HL-60/S4 treated with retinoic acid at 250 ng/mL for 4 days and 3 days (cell line): Measurements from ENCODE around the gene XKR8.

Experiments
- in situ Hi-C: fragments of 300-500 bp; cut with MboI; formaldehyde crosslinking; loops from 2 replicates; pipeline ENCODE4 v1.7.0; 2022; ENCODE audit warnings: low sequenced_read_pairs

The XKR8 gene

GRCh38 chr1:27954186-27954585, 5.6 kb upstream of the XKR8 start:
- in situ Hi-C loops: no loop called here

- in situ Hi-C loops: no loop called here
Observed at GRCh38 chr1:27955076-27955475, 4.7 kb upstream of the XKR8 start.

GRCh38 chr1:27956761-27957160, 3.0 kb upstream of the XKR8 start:
- in situ Hi-C loops: no loop called here

- in situ Hi-C loops: no loop called here
Observed at GRCh38 chr1:27957655-27958054, 2.1 kb upstream of the XKR8 start.

GRCh38 chr1:27958513-27958912, 1.3 kb upstream of the XKR8 start:
- in situ Hi-C loops: no loop called here

GRCh38 chr1:27960762-27961645, 1.2 kb downstream of the XKR8 start:
- in situ Hi-C loops: no loop called here

GRCh38 chr1:27961646-27962221, 2.0 kb downstream of the XKR8 start:
- in situ Hi-C loops: no loop called here

- in situ Hi-C loops: no loop called here
Observed at GRCh38 chr1:27963393-27963792, 3.6 kb downstream of the XKR8 start.

- in situ Hi-C loops: no loop called here
Observed at GRCh38 chr1:27966402-27967105, 6.8 kb downstream of the XKR8 start.

- in situ Hi-C loops: no loop called here
Observed at GRCh38 chr1:27967106-27967883, 7.5 kb downstream of the XKR8 start.

- in situ Hi-C loops: no loop called here
Observed at GRCh38 chr1:27967884-27968466, 8.2 kb downstream of the XKR8 start.

GRCh38 chr1:27968692-27969091, 8.9 kb downstream of the XKR8 start:
- in situ Hi-C loops: no loop called here

GRCh38 chr1:27970401-27970800, 10.6 kb downstream of the XKR8 start:
- in situ Hi-C loops: no loop called here

- in situ Hi-C loops: no loop called here
Observed at GRCh38 chr1:27971674-27972073, 11.9 kb downstream of the XKR8 start.

- in situ Hi-C loops: no loop called here
Observed at GRCh38 chr1:27972141-27972540, 12.4 kb downstream of the XKR8 start.

- in situ Hi-C loops: no loop called here
Observed at GRCh38 chr1:27973771-27974416, 14.1 kb downstream of the XKR8 start.

GRCh38 chr1:27974417-27974781, 14.6 kb downstream of the XKR8 start:
- in situ Hi-C loops: no loop called here

GRCh38 chr1:27979151-27979858, 19.5 kb downstream of the XKR8 start:
- in situ Hi-C loops: no loop called here

- in situ Hi-C loops: no loop called here
Observed at GRCh38 chr1:27979859-27980201, 20.1 kb downstream of the XKR8 start.
